ENCODE results near the gene ABR. TPM values are rescaled to one million over a fixed set of nuclear protein-coding genes. Genes with fewer than 3 reads are reported as not detected.

The ABR gene
- total and polyA plus RNA-seq, 2 of the 8 experiments (the other 6 are each of a cell fraction or from before 2014, with no cell fraction given), result 44.8 to 47.2 TPM

DNA sequence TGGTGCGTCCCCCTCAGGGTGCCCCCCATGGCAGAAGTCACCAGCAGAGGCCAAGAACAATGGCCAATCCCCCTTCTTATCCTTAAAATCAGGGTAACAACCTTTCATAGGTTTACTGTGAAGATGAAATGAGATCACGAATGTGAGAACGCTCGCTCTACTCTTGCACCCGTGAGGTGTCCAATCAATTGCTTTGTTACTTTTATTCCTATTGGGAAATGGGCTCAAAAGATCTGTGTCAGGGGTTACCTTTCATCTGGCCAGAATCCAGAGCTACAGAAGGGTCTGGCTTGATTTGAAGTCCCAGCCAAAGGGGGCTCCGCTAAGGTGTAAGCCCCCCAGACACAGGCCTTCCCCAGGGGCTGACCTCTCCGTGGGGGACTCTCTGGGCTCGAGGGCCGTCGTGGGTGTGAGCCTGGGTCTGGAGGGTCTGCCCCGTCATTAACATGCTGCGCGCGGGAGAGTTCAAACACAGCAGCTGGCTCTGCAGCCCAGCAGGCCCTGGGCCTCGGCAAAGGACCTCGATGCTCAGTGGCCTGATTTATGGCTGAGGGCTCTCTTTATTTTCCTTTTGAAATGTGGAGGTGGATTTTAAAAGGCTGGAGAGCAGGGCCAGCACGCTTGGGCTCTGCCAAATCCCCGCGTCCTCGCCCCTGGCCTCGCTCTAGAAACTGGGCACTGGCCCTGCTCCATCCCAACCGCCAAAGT lies 10.4 kb downstream of the ABR start:
- Histone ChIP-seq H2BK20ac (ENCODE audit: low read length) (no peak overlapping the region), H3K23ac (ENCODE audit: insufficient read length) (no peak overlapping the region), H3K4me2 (ENCODE audit: insufficient read depth in 1 of 2, low read depth in 2 of 2, low read length in 2 of 2) (no peak overlapping the region), H3K56ac (replicated peaks; ENCODE audit: insufficient read length, low read depth, low read length) (no peak overlapping the region), H3K4ac (replicated peaks; ENCODE audit: insufficient read length, low read depth, low read length) (no peak overlapping the region), H4K91ac (replicated peaks; ENCODE audit: insufficient read length, low read length) (no peak overlapping the region), H3K36me3 (ENCODE audit: control insufficient read depth in 2 of 4, insufficient read depth in 4 of 4, low read length in 3 of 4) (no peaks in the 10 kb centered on the region; a peak in 1 of 8 replicates), H2BK15ac (ENCODE audit: low read length) (no peak overlapping the region), H3K27me3 (replicated peaks in 1 of 4; ENCODE audit: control insufficient read depth in 3 of 4, extremely low read depth in 1 of 4, insufficient read depth in 3 of 4, low read length in 3 of 4) (no peaks in the 10 kb centered on the region), H2BK12ac (ENCODE audit: low read depth, low read length) (no peak overlapping the region), H3K27ac (ENCODE audit: low read depth, low read length) (no peak overlapping the region), H2BK120ac (replicated peaks; ENCODE audit: low read depth, low read length) (no peak overlapping the region), H3K9ac (replicated peaks in 1 of 4; ENCODE audit: extremely low read depth in 1 of 4, low read depth in 3 of 4, low read length in 3 of 4) (no peak overlapping the region), H3K79me2 (ENCODE audit: control insufficient read depth in 1 of 2, insufficient read depth in 2 of 2, low read length in 2 of 2) (no peaks in the 10 kb centered on the region; a peak in 1 of 4 replicates), H2AK5ac (ENCODE audit: low read depth, low read length) (no peak overlapping the region), H3K4me1 (replicated peaks in 1 of 4; ENCODE audit: control insufficient read depth in 3 of 4, insufficient read depth in 4 of 4, low read length in 3 of 4) (no peaks in the 10 kb centered on the region), H3K9me3 (ENCODE audit: insufficient read depth in 2 of 2, low read depth in 1 of 2, low read length in 1 of 2) (no peaks in the 10 kb centered on the region), H3K18ac (ENCODE audit: extremely low read depth, low read length) (no peak overlapping the region), H3K4me3 (ENCODE audit: extremely low read depth in 1 of 4, insufficient read depth in 2 of 4, low read depth in 3 of 4, low read length in 4 of 4) (no peak overlapping the region), H2BK5ac (ENCODE audit: low read depth, low read length) (no peak overlapping the region), H2AFZ (ENCODE audit: low read length) (no peak overlapping the region), H4K8ac (ENCODE audit: extremely low read depth, insufficient read depth, low read length) (no peak overlapping the region), H3K23me2 (ENCODE audit: low read depth, low read length) (peaks cover 2% of the 10 kb centered on the region; the same call in 1 of the 2 replicates), H3K79me1 (ENCODE audit: low read depth, low read length) (0 out of 2 replicates have a peak, but pooled peaks cover 2% of the 10 kb centered on the region), H3K14ac (ENCODE audit: insufficient read length) (no peak overlapping the region), H4K20me1 (replicated peaks in 1 of 2; ENCODE audit: control insufficient read depth in 1 of 2, insufficient read depth in 2 of 2, low read length in 2 of 2) (peaks cover 0 to 6% of the 10 kb centered on the region in 2 experiments), H4K5ac (ENCODE audit: insufficient read length, low read depth, low read length) (no peak overlapping the region)
- WGBS, 2 experiments (ENCODE audit: extremely low coverage in 1 of 2, insufficient coverage in 1 of 2, insufficient read length in 1 of 2, insufficient replicate concordance in 2 of 2, low coverage in 1 of 2, low lambda C conversion rate in 2 of 2, missing lambda C conversion rate in 1 of 2), result 93% methylated on average over 22 of the region's 22 CpGs; no CpG with 5 or more reads in 1 of the 2 experiments
- DNase-seq (ENCODE audit: low read depth in 1 of 2, low spot score in 2 of 2) (no peak), FAIRE-seq (no peak)
- CTCF ChIA-PET (ENCODE audit: partially characterized antibody), result interaction anchor here (1.0 to 2.3 kb wide), 6 partner anchors 9 to 70 kb away, joined by 3 to 11 read pairs (median 6); no protein-coding TSS in a partner anchor
- POLR2A ChIA-PET (ENCODE audit: partially characterized antibody), result no interaction called here
- TF ChIP-seq RXRA (IDR thresholded peaks at IDR 0.05; ENCODE audit: insufficient read depth, low read depth, low read length), result no peak
- no peak for TF ChIP-seq TAF1 (IDR thresholded peaks at IDR 0.05; ENCODE audit: low read depth, low read length)
- no peak for TF ChIP-seq SAP30 (IDR thresholded peaks at IDR 0.05; ENCODE audit: insufficient read depth, insufficient replicate concordance, low read length)
- no peak for TF ChIP-seq HDAC6 (IDR thresholded peaks at IDR 0.05; ENCODE audit: low read depth, low read length)
- no peak for TF ChIP-seq POLR2AphosphoS5 (IDR thresholded peaks at IDR 0.05; ENCODE audit: low read depth, low read length)
- no peak for TF ChIP-seq FOSL1 (IDR thresholded peaks at IDR 0.05; ENCODE audit: insufficient read depth, low read depth, low read length)
- TF ChIP-seq CEBPB (IDR thresholded peaks at IDR 0.05; ENCODE audit: low read depth, low read length), result no peak
- TF ChIP-seq CREB1 (IDR thresholded peaks at IDR 0.05), result no peak
- no peak for TF ChIP-seq BRCA1 (IDR thresholded peaks at IDR 0.05; ENCODE audit: low read depth, low read length)
- no peak for TF ChIP-seq POU5F1 (IDR thresholded peaks at IDR 0.05; ENCODE audit: low read depth, low read length)
- no peak for TF ChIP-seq NANOG (IDR thresholded peaks at IDR 0.05; ENCODE audit: insufficient read depth, low read depth, low read length, poor library complexity, severe bottlenecking)
- TF ChIP-seq, protein P1, sequence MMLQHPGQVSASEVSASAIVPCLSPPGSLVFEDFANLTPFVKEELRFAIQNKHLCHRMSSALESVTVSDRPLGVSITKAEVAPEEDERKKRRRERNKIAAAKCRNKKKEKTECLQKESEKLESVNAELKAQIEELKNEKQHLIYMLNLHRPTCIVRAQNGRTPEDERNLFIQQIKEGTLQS (IDR thresholded peaks at IDR 0.05; ENCODE audit: insufficient read depth, low read depth, low read length), result no peak
- no peak for TF ChIP-seq SP4 (IDR thresholded peaks at IDR 0.05; ENCODE audit: low read length)
